Activated naive CD4-positive, alpha-beta T cell treated with anti-CD3 and anti-CD28 coated beads for 36 hours (primary cell): Measurements from ENCODE around the gene ERBIN. TPM values are rescaled to one million over a fixed set of nuclear protein-coding genes. Genes with fewer than 3 reads are reported as not detected.
"Not testable (repeated sequence)": the region's sequence is repeated elsewhere in the genome, so short reads cannot be mapped to it uniquely, and the experiment has no call there.

Experiments used
- CTCF ChIA-PET: fragments of 350-600 bp; sonication (Branson Sonifier 250); formaldehyde crosslinking; loops from one replicate; lab custom pipeline; 2021; ENCODE audit warnings: antibody characterized with exemption; lab: Charles Lee
- DNase-seq: peaks from one replicate; pipeline ENCODE4 v3.0.0-alpha.2; 2020
- H3K27ac Mint-ChIP-seq: one replicate; pipeline ENCODE4 v1.8.0; 2021; ENCODE audit warnings: mild to moderate bottlenecking, mixed read lengths
- H3K27me3 Mint-ChIP-seq: one replicate; pipeline ENCODE4 v1.8.0; 2021; ENCODE audit warnings: low read depth, mixed read lengths
- H3K36me3 Mint-ChIP-seq: one replicate; pipeline ENCODE4 v1.8.0; 2021; ENCODE audit warnings: low read depth, mixed read lengths
- H3K4me1 Mint-ChIP-seq: one replicate; pipeline ENCODE4 v1.8.0; 2021; ENCODE audit warnings: low read depth, mixed read lengths
- H3K4me3 Mint-ChIP-seq: one replicate; pipeline ENCODE4 v1.8.0; 2021; ENCODE audit warnings: mild to moderate bottlenecking, moderate library complexity, mixed read lengths
- H3K9me3 Mint-ChIP-seq: one replicate; pipeline ENCODE4 v1.8.0; 2021; ENCODE audit warnings: mixed read lengths
- intact Hi-C: fragments of 100-400 bp; cut with micrococcal nuclease; formaldehyde crosslinking; loops from one replicate; pipeline ENCODE4 v1.15.1; 2023
- total RNA-seq, 2 experiments: library from RNA; stranded (reverse); gene quantifications; one replicate each; pipeline ENCODE4 v1.2.3, GENCODE V29; 2021

Gene ERBIN
- total RNA-seq, 2 experiments from 2014 or later: 41.9 to 42.2 TPM

GRCh38 chr5:65900746-65901145 is 25.6 kb upstream of the ERBIN start:
- no peak overlapping the region for H3K4me3 Mint-ChIP-seq
- DNase-seq: no peak
- intact Hi-C loops: no loop called here
- CTCF ChIA-PET: no interaction called here
- H3K36me3 Mint-ChIP-seq: no peaks in the 10 kb centered on the region
- no peak overlapping the region for H3K27ac Mint-ChIP-seq
- H3K4me1 Mint-ChIP-seq: no peaks in the 10 kb centered on the region
- H3K9me3 Mint-ChIP-seq: peaks cover 2% of the 10 kb centered on the region
- no peaks in the 10 kb centered on the region for H3K27me3 Mint-ChIP-seq

- Mint-ChIP-seq H3K4me3 (no peak overlapping the region), H3K27me3 (no peaks in the 10 kb centered on the region), H3K9me3 (peaks cover 2% of the 10 kb centered on the region), H3K36me3 (no peaks in the 10 kb centered on the region), H3K27ac (no peak overlapping the region), H3K4me1 (no peaks in the 10 kb centered on the region)
- DNase-seq: no peak
- intact Hi-C loops: no loop called here
- CTCF ChIA-PET: no interaction called here
These were observed 24.3 kb upstream of the ERBIN start for GRCh38 chr5:65902104-65902503.

- CTCF ChIA-PET: interaction anchor here (0.7 to 0.9 kb wide), 2 partner anchors 22 to 768 kb away, joined by 5 to 7 read pairs; no protein-coding TSS in a partner anchor
- Mint-ChIP-seq H3K27me3 (no peaks in the 10 kb centered on the region), H3K36me3 (no peaks in the 10 kb centered on the region), H3K9me3 (peaks cover 2% of the 10 kb centered on the region), H3K27ac (no peak overlapping the region), H3K4me1 (no peaks in the 10 kb centered on the region), H3K4me3 (no peak overlapping the region)
- no peak for DNase-seq
- intact Hi-C loops: no loop called here
These were observed 22.8 kb upstream of the ERBIN start for GRCh38 chr5:65903581-65903980.

GRCh38 chr5:65906256-65906655 is 20.1 kb upstream of the ERBIN start:
- no peaks in the 10 kb centered on the region for H3K36me3 Mint-ChIP-seq
- CTCF ChIA-PET: no interaction called here

GRCh38 chr5:65907135-65907534 is 19.2 kb upstream of the ERBIN start:
- H3K4me3 Mint-ChIP-seq: no peak overlapping the region
- no peak overlapping the region for H3K27ac Mint-ChIP-seq
- no peaks in the 10 kb centered on the region for H3K36me3 Mint-ChIP-seq
- DNase-seq: no peak
- no peaks in the 10 kb centered on the region for H3K27me3 Mint-ChIP-seq
- H3K4me1 Mint-ChIP-seq: no peaks in the 10 kb centered on the region
- H3K9me3 Mint-ChIP-seq: no peaks in the 10 kb centered on the region
- intact Hi-C loops: no loop called here
- CTCF ChIA-PET: interaction anchor here (0.5 kb wide), 1 partner anchor 11 kb away, joined by 3 read pairs; no protein-coding TSS in a partner anchor

More at GRCh38 chr5:65906256-65906655, 20.1 kb upstream of the ERBIN start:
- H3K27ac Mint-ChIP-seq: no peak overlapping the region
- H3K4me1 Mint-ChIP-seq: no peaks in the 10 kb centered on the region
- intact Hi-C loops: no loop called here
- no peaks in the 10 kb centered on the region for H3K27me3 Mint-ChIP-seq
- H3K9me3 Mint-ChIP-seq: no peaks in the 10 kb centered on the region
- no peak overlapping the region for H3K4me3 Mint-ChIP-seq
- DNase-seq: no peak

- Mint-ChIP-seq H3K4me1 (peaks cover 2% of the 10 kb centered on the region), H3K27ac (no peak overlapping the region), H3K9me3 (no peaks in the 10 kb centered on the region), H3K27me3 (no peaks in the 10 kb centered on the region), H3K4me3 (no peak overlapping the region), H3K36me3 (no peaks in the 10 kb centered on the region)
- no peak for DNase-seq
- CTCF ChIA-PET: no interaction called here
- intact Hi-C loops: no loop called here
These were observed 15.7 kb upstream of the ERBIN start for GRCh38 chr5:65910711-65911110.

GRCh38 chr5:65912311-65912710 is 14.1 kb upstream of the ERBIN start:
- no peak for DNase-seq
- no peaks in the 10 kb centered on the region for H3K9me3 Mint-ChIP-seq
- no peak overlapping the region for H3K4me3 Mint-ChIP-seq
- peaks cover 2% of the 10 kb centered on the region for H3K4me1 Mint-ChIP-seq
- no peaks in the 10 kb centered on the region for H3K27me3 Mint-ChIP-seq
- H3K36me3 Mint-ChIP-seq: no peaks in the 10 kb centered on the region
- CTCF ChIA-PET: no interaction called here
- intact Hi-C loops: no loop called here
- no peak overlapping the region for H3K27ac Mint-ChIP-seq

- H3K27me3 Mint-ChIP-seq: no peaks in the 10 kb centered on the region
- intact Hi-C loops: no loop called here
- H3K9me3 Mint-ChIP-seq: no peaks in the 10 kb centered on the region
- no peak for DNase-seq
- H3K4me1 Mint-ChIP-seq: peaks cover 2% of the 10 kb centered on the region
- CTCF ChIA-PET: interaction anchor here (0.9 kb wide), 1 partner anchor 9 kb away, joined by 3 read pairs; no protein-coding TSS in a partner anchor
- H3K36me3 Mint-ChIP-seq: no peaks in the 10 kb centered on the region
- H3K27ac Mint-ChIP-seq: no peak overlapping the region
- H3K4me3 Mint-ChIP-seq: no peak overlapping the region
These were observed 12.9 kb upstream of the ERBIN start for GRCh38 chr5:65913519-65913918.

- H3K27me3 Mint-ChIP-seq: no peaks in the 10 kb centered on the region
- DNase-seq: no peak
- intact Hi-C loops: no loop called here
- no peaks in the 10 kb centered on the region for H3K9me3 Mint-ChIP-seq
- peaks cover 2% of the 10 kb centered on the region for H3K4me1 Mint-ChIP-seq
- CTCF ChIA-PET: no interaction called here
- no peak overlapping the region for H3K4me3 Mint-ChIP-seq
- no peaks in the 10 kb centered on the region for H3K36me3 Mint-ChIP-seq
- H3K27ac Mint-ChIP-seq: no peak overlapping the region
These were observed 11.7 kb upstream of the ERBIN start for GRCh38 chr5:65914641-65915196.

GRCh38 chr5:65915661-65916060 is 10.7 kb upstream of the ERBIN start:
- H3K27ac Mint-ChIP-seq, intact Hi-C loops, H3K9me3 Mint-ChIP-seq, H3K36me3 Mint-ChIP-seq, H3K27me3 Mint-ChIP-seq, DNase-seq, H3K4me1 Mint-ChIP-seq, H3K4me3 Mint-ChIP-seq, CTCF ChIA-PET: not testable (repeated sequence)

GRCh38 chr5:65916066-65916465 is 10.3 kb upstream of the ERBIN start:
- Mint-ChIP-seq H3K4me3 (no peak overlapping the region), H3K36me3 (no peaks in the 10 kb centered on the region), H3K27ac (no peak overlapping the region), H3K4me1 (peaks cover 2% of the 10 kb centered on the region), H3K27me3 (no peaks in the 10 kb centered on the region), H3K9me3 (no peaks in the 10 kb centered on the region)
- CTCF ChIA-PET: no interaction called here
- DNase-seq: no peak
- intact Hi-C loops: no loop called here

- no peaks in the 10 kb centered on the region for H3K36me3 Mint-ChIP-seq
- H3K4me3 Mint-ChIP-seq: no peak overlapping the region
- CTCF ChIA-PET: no interaction called here
- DNase-seq: no peak
- H3K27me3 Mint-ChIP-seq: no peaks in the 10 kb centered on the region
- intact Hi-C loops: no loop called here
- peaks cover 2% of the 10 kb centered on the region for H3K4me1 Mint-ChIP-seq
- H3K27ac Mint-ChIP-seq: no peak overlapping the region
- H3K9me3 Mint-ChIP-seq: no peaks in the 10 kb centered on the region
These were observed 9.7 kb upstream of the ERBIN start for GRCh38 chr5:65916636-65917035.

- no peaks in the 10 kb centered on the region for H3K36me3 Mint-ChIP-seq
- no peak overlapping the region for H3K27ac Mint-ChIP-seq
- peaks cover 12% of the 10 kb centered on the region for H3K4me1 Mint-ChIP-seq
- H3K27me3 Mint-ChIP-seq: no peaks in the 10 kb centered on the region
- CTCF ChIA-PET: no interaction called here
- no peak for DNase-seq
- H3K9me3 Mint-ChIP-seq: no peaks in the 10 kb centered on the region
- intact Hi-C loops: no loop called here
- H3K4me3 Mint-ChIP-seq: no peak overlapping the region
These were observed 6.6 kb upstream of the ERBIN start for GRCh38 chr5:65919773-65920172.
